ENCODE results near the gene CHRM5. TPM values are rescaled to one million over a fixed set of nuclear protein-coding genes. Genes with fewer than 3 reads are reported as not detected.

The CHRM5 gene
- total and polyA plus RNA-seq, 9 of the 15 experiments (the other 6 are each of a cell fraction or from before 2014, with no cell fraction given), result not detected

- TF ChIP-seq ZNF282 (CRISPR knock-in tag; IDR thresholded peaks at IDR 0.05), result no peak
- no peak for TF ChIP-seq MGA (IDR thresholded peaks at IDR 0.05)
- no peak for TF ChIP-seq RB1 (IDR thresholded peaks at IDR 0.05; ENCODE audit: low read depth)
- TF ChIP-seq ZNF3 (CRISPR knock-in tag; IDR thresholded peaks at IDR 0.05), result no peak
These were observed 141.7 kb downstream of the CHRM5 start (continued) for GRCh38 chr15:34109797-34110663.

All from K562 (cell line).